T-helper 2 cell treated with Interferon-gamma antibody and Interleukin-4, amounts not matched to agents 5 μg/mL and 100 μg/mL, for 36 hours (primary cell): ENCODE data around the gene DUSP15.
"Not testable (repeated sequence)": the region's sequence is repeated elsewhere in the genome, so short reads cannot be mapped to it uniquely, and the experiment has no call there.

Experiments
- DNase-seq: peaks from one replicate; pipeline ENCODE4 v3.0.0; 2021; ENCODE audit warnings: low spot score
- H3K27ac Mint-ChIP-seq: one replicate; pipeline ENCODE4 v1.8.0; 2021; ENCODE audit warnings: mild to moderate bottlenecking, mixed read lengths
- H3K27me3 Mint-ChIP-seq: one replicate; pipeline ENCODE4 v1.8.0; 2021; ENCODE audit warnings: low read depth, mixed read lengths
- H3K36me3 Mint-ChIP-seq: one replicate; pipeline ENCODE4 v1.8.0; 2021; ENCODE audit warnings: low read depth, mixed read lengths
- H3K4me1 Mint-ChIP-seq: one replicate; pipeline ENCODE4 v1.8.0; 2021; ENCODE audit warnings: low read depth, mixed read lengths
- H3K4me3 Mint-ChIP-seq: one replicate; pipeline ENCODE4 v1.8.0; 2022; ENCODE audit warnings: mild to moderate bottlenecking, moderate library complexity, mixed read lengths
- H3K9me3 Mint-ChIP-seq: one replicate; pipeline ENCODE4 v1.8.0; 2021; ENCODE audit warnings: mixed read lengths

Gene DUSP15

GRCh38 chr20:31820228-31820627 lies 50.1 kb downstream of the DUSP15 start:
- H3K4me1 Mint-ChIP-seq = no peaks in the 10 kb centered on the region
- no peaks in the 10 kb centered on the region for H3K9me3 Mint-ChIP-seq
- no peak for DNase-seq
- H3K4me3 Mint-ChIP-seq = no peak overlapping the region
- no peaks in the 10 kb centered on the region for H3K27me3 Mint-ChIP-seq
- no peaks in the 10 kb centered on the region for H3K36me3 Mint-ChIP-seq
- H3K27ac Mint-ChIP-seq = no peak overlapping the region

- Mint-ChIP-seq H3K4me3 (no peak within 1 kb of the TSS), H3K4me1 (no peaks in the 10 kb centered on the region), H3K27me3 (no peaks in the 10 kb centered on the region), H3K9me3 (no peaks in the 10 kb centered on the region), H3K27ac (no peak within 1 kb of the TSS), H3K36me3 (no peaks in the 10 kb centered on the region)
- DNase-seq = no peak
Measured at GRCh38 chr20:31819083-31819784, 51.1 kb downstream of the DUSP15 start, which contains the start of gene MYLK2. Gene MYLK2 (plus strand): TSS chr20:31819356. CDS start chr20:31819581, 225 bp downstream.

GRCh38 chr20:31818376-31818908 lies 51.9 kb downstream of the DUSP15 start:
- H3K4me3 Mint-ChIP-seq = no peak overlapping the region
- H3K9me3 Mint-ChIP-seq = no peaks in the 10 kb centered on the region
- H3K27me3 Mint-ChIP-seq = no peaks in the 10 kb centered on the region
- H3K36me3 Mint-ChIP-seq = no peaks in the 10 kb centered on the region
- no peak for DNase-seq
- H3K27ac Mint-ChIP-seq = no peak overlapping the region
- H3K4me1 Mint-ChIP-seq = no peaks in the 10 kb centered on the region

- H3K4me1 Mint-ChIP-seq = no peaks in the 10 kb centered on the region
- no peak overlapping the region for H3K4me3 Mint-ChIP-seq
- H3K27ac Mint-ChIP-seq = no peak overlapping the region
- no peaks in the 10 kb centered on the region for H3K9me3 Mint-ChIP-seq
- no peak for DNase-seq
- no peaks in the 10 kb centered on the region for H3K36me3 Mint-ChIP-seq
- no peaks in the 10 kb centered on the region for H3K27me3 Mint-ChIP-seq
Measured at GRCh38 chr20:31817461-31817860, 52.9 kb downstream of the DUSP15 start.

- Mint-ChIP-seq H3K4me3 (no peak overlapping the region), H3K27ac (no peak overlapping the region), H3K4me1 (no peaks in the 10 kb centered on the region), H3K9me3 (no peaks in the 10 kb centered on the region), H3K36me3 (no peaks in the 10 kb centered on the region), H3K27me3 (no peaks in the 10 kb centered on the region)
- no peak for DNase-seq
Measured at GRCh38 chr20:31816221-31816620, 54.1 kb downstream of the DUSP15 start.

- no peak for DNase-seq
- no peaks in the 10 kb centered on the region for H3K4me1 Mint-ChIP-seq
- H3K4me3 Mint-ChIP-seq = no peak overlapping the region
Measured at GRCh38 chr20:31815408-31816188, 54.7 kb downstream of the DUSP15 start.

GRCh38 chr20:31814142-31814541 lies 56.2 kb downstream of the DUSP15 start:
- H3K4me3 Mint-ChIP-seq, H3K27me3 Mint-ChIP-seq, H3K36me3 Mint-ChIP-seq, H3K9me3 Mint-ChIP-seq, H3K27ac Mint-ChIP-seq, H3K4me1 Mint-ChIP-seq, DNase-seq: not testable (repeated sequence)

More at GRCh38 chr20:31815408-31816188, 54.7 kb downstream of the DUSP15 start:
- no peak overlapping the region for H3K27ac Mint-ChIP-seq
- no peaks in the 10 kb centered on the region for H3K9me3 Mint-ChIP-seq
- H3K27me3 Mint-ChIP-seq = no peaks in the 10 kb centered on the region
- H3K36me3 Mint-ChIP-seq = no peaks in the 10 kb centered on the region

- Mint-ChIP-seq H3K36me3 (no peaks in the 10 kb centered on the region), H3K4me1 (no peaks in the 10 kb centered on the region), H3K4me3 (no peak overlapping the region), H3K9me3 (no peaks in the 10 kb centered on the region), H3K27ac (no peak overlapping the region), H3K27me3 (no peaks in the 10 kb centered on the region)
- no peak for DNase-seq
Measured at GRCh38 chr20:31813611-31814010, 56.7 kb downstream of the DUSP15 start.

- Mint-ChIP-seq H3K9me3 (no peaks in the 10 kb centered on the region), H3K4me3 (no peak overlapping the region), H3K27me3 (no peaks in the 10 kb centered on the region), H3K4me1 (no peaks in the 10 kb centered on the region), H3K27ac (no peak overlapping the region), H3K36me3 (peaks cover 3% of the 10 kb centered on the region)
- no peak for DNase-seq
Measured at GRCh38 chr20:31811796-31812728, 58.3 kb downstream of the DUSP15 start.

GRCh38 chr20:31811198-31811597 lies 59.1 kb downstream of the DUSP15 start:
- no peaks in the 10 kb centered on the region for H3K27me3 Mint-ChIP-seq
- no peak overlapping the region for H3K4me3 Mint-ChIP-seq
- no peak overlapping the region for H3K27ac Mint-ChIP-seq
- H3K9me3 Mint-ChIP-seq = no peaks in the 10 kb centered on the region
- DNase-seq = no peak
- H3K4me1 Mint-ChIP-seq = no peaks in the 10 kb centered on the region
- peaks cover 8% of the 10 kb centered on the region for H3K36me3 Mint-ChIP-seq
